ENCODE data around the gene EREG.

The EREG gene

DNA sequence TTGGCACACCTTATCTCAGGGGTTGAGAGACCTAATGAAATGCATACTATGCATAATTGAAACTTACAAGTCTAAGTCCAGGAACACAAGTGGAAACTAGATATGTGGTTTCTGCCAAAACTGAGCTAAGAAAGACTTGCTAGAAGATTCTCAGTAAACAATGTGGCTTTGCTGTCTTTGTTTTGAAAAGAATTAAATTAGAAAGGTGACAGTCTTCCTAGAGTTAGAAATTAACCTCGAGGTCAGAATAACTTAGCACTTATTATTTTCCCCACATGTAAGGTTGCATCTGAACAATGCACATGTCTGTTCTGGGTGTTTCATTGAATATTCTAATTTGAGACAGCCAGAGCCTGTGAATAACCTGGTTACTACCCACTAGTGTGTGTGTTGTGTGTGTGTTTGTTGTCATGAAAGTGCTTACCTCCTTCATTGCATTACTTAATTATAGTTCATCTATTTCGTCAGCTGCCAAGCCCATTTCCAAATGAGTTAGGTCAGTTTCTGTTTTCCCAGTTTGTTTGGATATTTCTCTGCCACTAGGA, 1.5 kb downstream of the EREG start:
- DNase-seq, result no peak
- Histone ChIP-seq H3K4me3 (ENCODE audit: low read depth, low read length) (no peak overlapping the region), H3K36me3 (no peaks in the 10 kb centered on the region), H3K27ac (no peak overlapping the region), H3K9me3 (ENCODE audit: severe bottlenecking) (no peaks in the 10 kb centered on the region), H3K27me3 (ENCODE audit: insufficient read depth, low read depth, severe bottlenecking) (no peaks in the 10 kb centered on the region)
- TF ChIP-seq, protein P1, sequence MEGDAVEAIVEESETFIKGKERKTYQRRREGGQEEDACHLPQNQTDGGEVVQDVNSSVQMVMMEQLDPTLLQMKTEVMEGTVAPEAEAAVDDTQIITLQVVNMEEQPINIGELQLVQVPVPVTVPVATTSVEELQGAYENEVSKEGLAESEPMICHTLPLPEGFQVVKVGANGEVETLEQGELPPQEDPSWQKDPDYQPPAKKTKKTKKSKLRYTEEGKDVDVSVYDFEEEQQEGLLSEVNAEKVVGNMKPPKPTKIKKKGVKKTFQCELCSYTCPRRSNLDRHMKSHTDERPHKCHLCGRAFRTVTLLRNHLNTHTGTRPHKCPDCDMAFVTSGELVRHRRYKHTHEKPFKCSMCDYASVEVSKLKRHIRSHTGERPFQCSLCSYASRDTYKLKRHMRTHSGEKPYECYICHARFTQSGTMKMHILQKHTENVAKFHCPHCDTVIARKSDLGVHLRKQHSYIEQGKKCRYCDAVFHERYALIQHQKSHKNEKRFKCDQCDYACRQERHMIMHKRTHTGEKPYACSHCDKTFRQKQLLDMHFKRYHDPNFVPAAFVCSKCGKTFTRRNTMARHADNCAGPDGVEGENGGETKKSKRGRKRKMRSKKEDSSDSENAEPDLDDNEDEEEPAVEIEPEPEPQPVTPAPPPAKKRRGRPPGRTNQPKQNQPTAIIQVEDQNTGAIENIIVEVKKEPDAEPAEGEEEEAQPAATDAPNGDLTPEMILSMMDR (IDR thresholded peaks at IDR 0.05; ENCODE audit: low read depth, low read length), result no peak

DNA sequence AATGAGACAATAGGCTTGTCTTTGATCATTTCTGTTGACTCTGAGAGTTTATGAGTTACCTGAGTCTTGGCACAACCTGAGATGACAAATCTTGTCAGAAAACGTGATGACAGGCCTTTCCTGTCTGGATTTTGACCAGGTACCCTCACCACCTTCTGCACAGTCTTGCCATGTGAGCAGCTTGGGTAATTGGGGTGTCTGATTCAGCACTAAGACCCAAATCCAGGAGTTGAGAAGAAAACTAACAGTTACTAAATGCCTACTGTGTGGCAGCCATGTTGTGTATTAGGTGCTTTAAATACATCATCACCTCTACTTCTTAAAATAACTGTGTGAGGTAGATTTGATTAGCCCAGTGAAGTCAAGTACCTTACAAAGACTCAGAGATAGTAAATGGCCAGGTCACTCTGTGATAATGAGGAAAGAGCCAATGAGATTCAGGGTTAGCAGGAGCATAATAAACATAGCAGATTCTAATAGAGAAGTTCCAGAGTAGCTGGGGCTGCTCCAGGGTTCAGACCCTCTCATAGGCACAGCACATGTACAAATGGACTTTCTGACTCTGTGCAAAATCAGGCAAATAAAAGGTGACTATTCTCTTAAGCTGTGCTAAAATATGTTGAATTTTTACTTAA, 2.8 kb downstream of the EREG start:
- no peaks in the 10 kb centered on the region for H3K27me3 ChIP-seq (ENCODE audit: insufficient read depth, low read depth, severe bottlenecking)
- no peak for DNase-seq
- H3K4me3 ChIP-seq (ENCODE audit: low read depth, low read length), result no peak overlapping the region
- no peak overlapping the region for H3K27ac ChIP-seq
- TF ChIP-seq, protein P1 (IDR thresholded peaks at IDR 0.05; ENCODE audit: low read depth, low read length), result no peak
- no peaks in the 10 kb centered on the region for H3K36me3 ChIP-seq
- no peaks in the 10 kb centered on the region for H3K9me3 ChIP-seq (ENCODE audit: severe bottlenecking)

DNA sequence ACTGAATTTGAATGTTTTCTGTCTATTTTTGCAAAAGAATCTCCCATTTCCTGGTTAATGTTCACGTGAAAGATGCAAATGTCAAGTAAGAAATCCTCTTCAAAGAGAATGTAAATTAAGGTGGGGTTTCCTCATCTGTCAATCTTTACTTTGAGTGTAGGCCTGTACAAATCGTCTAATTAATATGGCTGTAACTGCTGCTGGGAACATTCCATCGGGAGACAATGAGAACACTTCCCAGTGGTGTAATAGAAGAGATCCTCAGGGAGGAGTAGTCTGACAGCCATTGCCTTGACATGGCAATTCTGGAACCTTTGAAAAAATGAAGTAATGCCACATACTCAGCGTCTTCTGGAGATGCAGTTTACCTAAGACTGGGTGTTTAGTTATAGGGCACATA, 3.7 kb downstream of the EREG start:
- no peak for DNase-seq
- Histone ChIP-seq H3K9me3 (ENCODE audit: severe bottlenecking) (no peaks in the 10 kb centered on the region), H3K36me3 (no peaks in the 10 kb centered on the region), H3K27ac (no peak overlapping the region), H3K4me3 (ENCODE audit: low read depth, low read length) (no peak overlapping the region), H3K27me3 (ENCODE audit: insufficient read depth, low read depth, severe bottlenecking) (no peaks in the 10 kb centered on the region)
- TF ChIP-seq, protein P1 (IDR thresholded peaks at IDR 0.05; ENCODE audit: low read depth, low read length), result no peak

DNA sequence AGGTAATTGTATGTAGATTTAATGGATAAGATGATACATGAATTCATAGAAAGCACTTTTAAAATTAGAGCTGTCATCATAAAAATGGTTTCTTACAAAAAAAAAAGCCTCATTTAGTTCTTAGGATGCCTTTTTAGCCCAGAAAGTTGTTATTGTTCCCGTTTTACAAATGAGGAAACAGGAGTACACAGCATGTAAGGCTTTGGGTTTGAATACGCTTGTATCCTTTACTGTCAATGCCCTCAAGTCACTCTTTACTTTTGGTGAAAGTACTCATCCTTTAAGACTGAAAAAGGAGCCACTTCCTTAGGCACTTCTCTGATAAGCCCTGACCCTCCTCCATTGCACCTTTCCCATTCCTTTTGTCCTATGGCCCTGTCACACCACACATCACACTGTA, 4.9 kb downstream of the EREG start:
- Histone ChIP-seq H3K27me3 (ENCODE audit: insufficient read depth, low read depth, severe bottlenecking) (no peaks in the 10 kb centered on the region), H3K36me3 (no peaks in the 10 kb centered on the region), H3K9me3 (ENCODE audit: severe bottlenecking) (no peaks in the 10 kb centered on the region), H3K27ac (no peak overlapping the region), H3K4me3 (ENCODE audit: low read depth, low read length) (no peak overlapping the region)
- DNase-seq, result no peak
- TF ChIP-seq, protein P1 (IDR thresholded peaks at IDR 0.05; ENCODE audit: low read depth, low read length), result no peak

DNA sequence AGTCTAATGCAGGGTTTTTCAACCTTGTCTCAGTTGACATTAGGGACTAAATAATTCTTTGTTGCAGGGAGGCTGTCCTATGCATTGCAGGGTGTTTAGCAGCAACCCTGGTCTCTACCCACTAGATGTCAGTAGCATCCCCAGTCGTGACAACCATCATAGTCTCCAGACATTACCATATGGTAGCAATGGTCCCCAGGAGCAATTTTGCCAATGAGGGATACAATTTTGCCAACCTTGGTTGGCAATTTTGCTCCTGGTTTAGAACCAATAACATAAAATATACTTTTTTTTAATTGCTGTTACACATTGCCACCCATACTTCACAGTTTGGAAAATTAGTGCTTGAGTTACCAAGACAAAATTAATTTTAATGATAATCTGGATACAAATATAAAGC, 6.0 kb downstream of the EREG start:
- DNase-seq, result peak; percentile 49
- no peak overlapping the region for H3K27ac ChIP-seq
- H3K27me3 ChIP-seq (ENCODE audit: insufficient read depth, low read depth, severe bottlenecking), result no peaks in the 10 kb centered on the region
- no peaks in the 10 kb centered on the region for H3K9me3 ChIP-seq (ENCODE audit: severe bottlenecking)
- no peak overlapping the region for H3K4me3 ChIP-seq (ENCODE audit: low read depth, low read length)
- no peaks in the 10 kb centered on the region for H3K36me3 ChIP-seq
- TF ChIP-seq, protein P1 (IDR thresholded peaks at IDR 0.05; ENCODE audit: low read depth, low read length), result peak; percentile 77

DNA sequence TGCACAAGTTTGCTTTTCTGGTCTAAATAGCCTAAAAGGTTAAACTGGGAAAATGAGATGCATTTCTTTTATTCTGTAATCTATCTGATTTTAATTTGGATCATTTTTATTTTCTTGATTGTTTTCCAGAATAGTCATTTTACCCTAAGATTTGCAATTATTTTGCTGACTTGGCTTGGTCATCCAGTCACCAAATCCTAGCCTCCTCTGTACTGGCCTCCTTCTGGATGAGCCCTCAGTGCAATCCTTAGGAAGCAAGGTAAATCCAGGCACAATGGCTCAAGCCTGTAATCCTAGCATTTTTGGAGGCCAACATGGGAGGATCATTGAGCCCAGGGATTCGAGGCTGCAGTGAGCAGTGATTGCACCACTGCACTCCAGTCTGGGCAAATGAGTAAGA, 9.2 kb downstream of the EREG start:
- Histone ChIP-seq H3K36me3 (no peaks in the 10 kb centered on the region), H3K9me3 (ENCODE audit: severe bottlenecking) (no peaks in the 10 kb centered on the region), H3K27ac (no peak overlapping the region), H3K4me3 (ENCODE audit: low read depth, low read length) (no peak overlapping the region), H3K27me3 (ENCODE audit: insufficient read depth, low read depth, severe bottlenecking) (no peaks in the 10 kb centered on the region)
- no peak for DNase-seq
- TF ChIP-seq, protein P1 (IDR thresholded peaks at IDR 0.05; ENCODE audit: low read depth, low read length), result no peak
